ENCODE measurements around the gene ST3GAL5.

Gene ST3GAL5

GRCh38 chr2:85867556-85868292 is 21.1 kb downstream of the ST3GAL5 start:
- in situ Hi-C loops (cut with MboI; ENCODE audit: low sequenced_read_pairs): no loop called here

GRCh38 chr2:85867121-85867520 is 21.7 kb downstream of the ST3GAL5 start:
- in situ Hi-C loops (cut with MboI; ENCODE audit: low sequenced_read_pairs): no loop called here

- in situ Hi-C loops (cut with MboI; ENCODE audit: low sequenced_read_pairs): no loop called here
Measured at GRCh38 chr2:85866165-85866659, 22.6 kb downstream of the ST3GAL5 start.

DNA sequence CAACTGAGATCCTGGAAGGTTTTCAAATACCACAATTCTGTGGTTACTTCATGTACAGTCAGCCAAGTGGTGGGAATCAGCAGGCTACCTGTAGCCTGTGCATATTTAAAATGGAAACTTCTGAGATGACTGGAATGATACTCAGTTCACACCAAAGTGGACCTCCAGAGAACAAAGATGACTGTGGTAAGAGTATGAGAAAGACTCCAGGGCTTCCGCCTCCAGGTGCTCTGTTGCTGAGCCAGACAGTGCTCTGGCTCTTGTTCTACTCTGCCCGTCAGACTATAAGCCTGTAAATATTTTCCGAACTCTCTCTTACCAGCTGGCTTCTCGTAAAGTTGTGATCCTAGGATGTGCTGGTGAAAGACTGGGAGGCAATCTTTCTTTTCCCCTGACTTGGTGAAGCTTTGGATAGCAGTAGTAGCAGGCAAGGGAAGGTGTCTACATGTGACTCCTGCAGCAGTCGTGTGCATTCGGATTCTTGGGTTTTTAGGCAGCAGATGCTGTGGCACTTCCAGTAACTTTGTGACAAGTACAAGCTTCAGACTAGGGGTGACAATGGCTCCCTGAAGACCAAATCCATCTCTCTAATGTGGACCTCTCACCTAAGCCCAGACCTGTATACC is 23.1 kb downstream of the ST3GAL5 start:
- in situ Hi-C loops (cut with MboI; ENCODE audit: low sequenced_read_pairs): no loop called here

DNA sequence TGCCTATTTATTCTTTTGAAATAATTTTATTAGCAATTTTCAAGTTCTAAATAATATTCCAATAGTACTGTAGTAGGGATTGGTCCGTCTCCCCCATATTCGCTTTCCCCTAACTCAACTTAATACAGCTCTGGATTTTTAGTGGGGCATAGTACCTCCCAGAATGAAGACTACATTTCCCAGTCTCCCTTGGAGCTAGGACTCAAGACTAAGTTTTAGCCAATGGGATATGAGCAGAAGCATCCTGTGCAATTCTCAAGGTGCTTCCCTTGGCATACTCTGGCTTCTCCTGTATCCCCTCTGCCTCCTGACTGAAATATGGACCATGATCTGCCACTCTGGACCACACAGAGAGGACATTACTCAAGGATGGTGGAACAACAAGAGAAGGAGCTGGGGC is 24.1 kb downstream of the ST3GAL5 start:
- in situ Hi-C loops (cut with MboI; ENCODE audit: low sequenced_read_pairs): no loop called here

- in situ Hi-C loops (cut with MboI; ENCODE audit: low sequenced_read_pairs): no loop called here
Measured at GRCh38 chr2:85862426-85862825, 26.4 kb downstream of the ST3GAL5 start.

DNA sequence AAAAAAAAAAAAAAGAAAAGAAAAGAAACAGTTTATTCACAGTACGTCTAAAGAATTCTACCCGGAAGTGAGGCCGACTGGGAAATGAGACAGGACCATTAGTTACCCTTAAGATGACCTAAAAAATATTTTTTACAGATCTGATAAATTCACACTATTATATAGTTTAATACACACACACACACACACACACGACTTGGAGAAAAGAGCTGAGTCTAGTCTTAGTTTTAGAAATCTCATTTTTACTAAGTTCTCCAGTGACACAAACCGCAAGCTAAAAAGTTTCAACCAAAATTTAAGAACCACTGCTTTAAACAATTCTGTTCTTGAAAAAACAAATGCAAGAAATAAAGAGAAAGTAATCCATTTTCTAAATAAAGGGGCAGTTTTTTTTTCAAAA is 27.1 kb downstream of the ST3GAL5 start:
- in situ Hi-C loops (cut with MboI; ENCODE audit: low sequenced_read_pairs): no loop called here

DNA sequence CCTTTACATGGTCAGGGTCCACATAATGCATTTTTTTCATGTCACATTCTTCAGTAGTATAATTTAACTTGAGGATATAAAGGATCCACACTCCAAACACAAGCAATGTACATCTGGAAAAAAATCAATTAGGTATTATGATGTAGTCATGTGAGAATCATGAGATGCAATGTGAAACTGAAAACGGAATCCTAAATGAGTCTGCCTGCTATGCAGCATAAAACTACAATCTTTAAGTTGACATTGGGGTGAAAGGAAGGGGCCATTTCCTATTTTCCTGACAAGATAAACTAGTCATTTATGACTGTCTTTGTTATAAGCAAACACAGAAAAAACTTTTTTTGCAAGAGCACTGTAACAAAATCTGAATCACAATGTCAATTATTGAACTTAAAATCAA is 27.6 kb downstream of the ST3GAL5 start:
- in situ Hi-C loops (cut with MboI; ENCODE audit: low sequenced_read_pairs): no loop called here

- in situ Hi-C loops (cut with MboI; ENCODE audit: low sequenced_read_pairs): no loop called here
Measured at GRCh38 chr2:85858841-85859240, 29.9 kb downstream of the ST3GAL5 start.

GRCh38 chr2:85854897-85855296 is 33.9 kb downstream of the ST3GAL5 start:
- in situ Hi-C loops (cut with MboI; ENCODE audit: low sequenced_read_pairs): no loop called here

GRCh38 chr2:85854166-85854509 is 34.7 kb downstream of the ST3GAL5 start:
- in situ Hi-C loops (cut with MboI; ENCODE audit: low sequenced_read_pairs): no loop called here

- in situ Hi-C loops (cut with MboI; ENCODE audit: low sequenced_read_pairs): no loop called here
Measured at GRCh38 chr2:85853499-85854165, 35.2 kb downstream of the ST3GAL5 start.

- in situ Hi-C loops (cut with MboI; ENCODE audit: low sequenced_read_pairs): no loop called here
Measured at GRCh38 chr2:85852937-85853498, 35.8 kb downstream of the ST3GAL5 start.

DNA sequence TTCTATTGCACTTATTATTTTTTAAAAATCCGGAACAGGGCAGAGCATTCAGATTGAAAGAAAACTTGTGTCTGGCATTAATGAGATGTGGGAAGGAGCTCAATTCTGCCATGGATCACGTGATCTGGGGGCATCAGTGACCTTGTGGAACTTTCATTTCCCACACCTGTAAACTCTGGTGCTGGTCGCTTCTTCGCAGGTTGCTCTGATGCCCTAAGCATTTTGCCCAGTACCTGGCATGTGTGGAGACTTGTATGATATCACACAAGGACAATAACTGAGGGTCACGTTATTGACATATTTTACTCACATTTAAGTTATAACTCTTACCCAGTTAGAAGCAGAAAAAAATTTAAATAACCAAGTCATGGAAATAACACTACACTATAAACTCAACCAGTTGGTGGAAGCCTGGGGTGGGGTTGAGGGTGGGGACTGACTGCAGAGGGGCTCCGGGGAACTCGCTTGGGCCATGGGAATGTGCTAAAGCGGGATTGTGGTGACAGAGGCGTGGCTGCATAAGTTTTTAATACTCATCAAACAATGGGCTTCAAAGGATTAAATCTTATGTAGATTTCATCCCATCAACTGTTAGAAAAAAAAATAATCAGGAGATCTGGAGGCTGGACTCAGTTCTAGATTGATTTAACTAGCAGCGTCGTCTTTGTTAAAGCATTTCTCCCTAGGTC is 36.5 kb downstream of the ST3GAL5 start:
- in situ Hi-C loops (cut with MboI; ENCODE audit: low sequenced_read_pairs): no loop called here

GRCh38 chr2:85851253-85852151 is 37.3 kb downstream of the ST3GAL5 start:
- in situ Hi-C loops (cut with MboI; ENCODE audit: low sequenced_read_pairs): no loop called here

DNA sequence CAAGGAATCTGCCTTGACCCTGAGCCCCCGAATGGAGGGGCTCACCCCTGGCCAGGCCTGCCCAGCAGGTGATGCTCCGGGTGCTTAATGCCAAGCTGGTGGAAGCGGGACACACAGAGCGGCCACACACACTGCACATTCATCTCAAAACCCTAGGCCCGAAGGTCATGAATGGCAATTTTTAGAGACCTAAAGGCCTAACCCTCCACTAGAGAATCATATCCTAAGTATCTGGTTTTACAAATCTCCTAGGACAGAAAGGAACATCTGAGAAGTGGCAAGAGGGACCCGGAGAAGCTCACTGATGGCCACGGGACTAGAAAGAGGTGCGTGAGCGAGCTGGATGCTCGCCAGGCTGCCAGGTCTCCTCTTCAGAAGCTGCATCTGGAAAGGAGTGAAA is 38.3 kb downstream of the ST3GAL5 start:
- in situ Hi-C loops (cut with MboI; ENCODE audit: low sequenced_read_pairs): no loop called here

- in situ Hi-C loops (cut with MboI; ENCODE audit: low sequenced_read_pairs): no loop called here
Measured at GRCh38 chr2:85847051-85847588, 41.7 kb downstream of the ST3GAL5 start.

DNA sequence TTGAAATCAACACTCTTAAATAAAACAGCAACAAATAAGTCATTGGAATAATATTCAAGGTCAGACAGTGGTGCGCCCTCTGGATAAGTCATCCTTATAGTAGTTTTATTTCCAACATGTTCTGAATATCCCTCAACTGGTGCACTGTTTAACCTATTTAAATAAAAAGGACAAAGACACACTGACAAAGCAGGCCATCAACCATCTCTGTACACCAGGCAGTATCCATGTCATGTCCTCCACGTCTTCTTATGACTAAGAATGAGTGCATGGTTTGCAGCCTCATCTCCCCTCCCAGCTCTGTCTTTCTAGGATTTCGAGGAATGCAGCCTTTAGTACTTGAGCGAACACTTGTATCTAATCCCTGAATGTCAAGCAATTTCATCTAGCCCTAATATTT is 42.4 kb downstream of the ST3GAL5 start:
- in situ Hi-C loops (cut with MboI; ENCODE audit: low sequenced_read_pairs): no loop called here

- in situ Hi-C loops (cut with MboI; ENCODE audit: low sequenced_read_pairs): no loop called here
Measured at GRCh38 chr2:85844486-85844885, 44.3 kb downstream of the ST3GAL5 start.

GRCh38 chr2:85843543-85843942 is 45.2 kb downstream of the ST3GAL5 start:
- in situ Hi-C loops (cut with MboI; ENCODE audit: low sequenced_read_pairs): no loop called here

All from HL-60/S4 treated with retinoic acid at 250 ng/mL for 4 days and 3 days (cell line).